ENCODE results near the gene KIN.

DNA sequence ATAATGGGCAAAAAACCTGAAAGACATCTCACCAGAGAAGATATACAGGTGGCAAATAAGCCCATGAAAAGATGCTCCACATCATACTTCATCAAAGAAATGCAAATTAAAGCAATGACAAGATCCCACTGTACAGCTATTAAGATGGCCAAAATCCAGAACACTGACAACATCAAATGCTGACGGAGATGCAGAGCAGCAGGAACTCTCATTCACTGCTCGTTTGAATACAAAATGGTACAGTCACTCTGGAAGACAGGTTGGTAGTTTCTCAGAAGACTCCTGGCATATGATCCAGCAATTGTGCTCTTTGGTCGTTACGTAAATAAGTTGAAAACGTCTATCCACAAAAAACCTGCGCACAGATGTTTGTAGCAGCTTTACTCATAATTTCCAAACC is 35.5 kb downstream of the KIN start:
- TF ChIP-seq POLR2A (IDR thresholded peaks at IDR 0.05; ENCODE audit: low read length), result no peak
- no peak for TF ChIP-seq MAX (IDR thresholded peaks at IDR 0.05)
- no peak for TF ChIP-seq RFX5 (IDR thresholded peaks at IDR 0.05)
- TF ChIP-seq RNF2 (IDR thresholded peaks at IDR 0.05; ENCODE audit: borderline replicate concordance, low read depth), result no peak
- TF ChIP-seq KDM5A (IDR thresholded peaks at IDR 0.05), result no peak
- TF ChIP-seq E2F6 (IDR thresholded peaks at IDR 0.05; ENCODE audit: borderline replicate concordance, low read depth), result no peak
- TF ChIP-seq HOXA7 (CRISPR knock-in tag; IDR thresholded peaks at IDR 0.05), result no peak
- TF ChIP-seq KDM1A (IDR thresholded peaks at IDR 0.05; ENCODE audit: low read depth), result no peak
- TF ChIP-seq CTCF (IDR thresholded peaks at IDR 0.05), result no peak
- TF ChIP-seq JUNB (IDR thresholded peaks at IDR 0.05), result no peak
- TF ChIP-seq HDAC2 (IDR thresholded peaks at IDR 0.05), result no peak
- no peak for TF ChIP-seq ZSCAN20 (CRISPR knock-in tag; IDR thresholded peaks at IDR 0.05)
- no peak for TF ChIP-seq EP300 (IDR thresholded peaks at IDR 0.05)
